WTC11 (cell line): ENCODE measurements around the gene GPR132. TPM values are rescaled to one million over a fixed set of nuclear protein-coding genes. Genes with fewer than 3 reads are reported as not detected.

Source experiments
- ATAC-seq: fragments of 200-7000 bp; cut with Tn5 transposase; 2 replicates; pipeline ENCODE4 v1.10.0; 2021; ENCODE audit warnings: mild to moderate bottlenecking, moderate library complexity
- CTCF ChIA-PET: fragments of 300-600 bp; sonication (Branson Sonifier 250); formaldehyde crosslinking; loops from one replicate; lab custom pipeline; 2021; ENCODE audit warnings: antibody characterized with exemption; lab: Charles Lee
- POLR2A ChIA-PET: fragments of 350-600 bp; sonication (Branson Sonifier 250); formaldehyde crosslinking; loops from one replicate; lab custom pipeline; 2021; ENCODE audit warnings: antibody characterized with exemption; lab: Charles Lee
- DNase-seq: peaks from one replicate; pipeline ENCODE4 v3.0.0; 2021; ENCODE audit warnings: low spot score
- H3K27ac Mint-ChIP-seq: 2 replicates; pipeline ENCODE4 v1.8.0; 2021; ENCODE audit warnings: mixed read lengths
- H3K27me3 Mint-ChIP-seq: 2 replicates; pipeline ENCODE4 v1.8.0; 2021; ENCODE audit warnings: low read depth, mild to moderate bottlenecking, moderate library complexity, mixed read lengths
- H3K36me3 Mint-ChIP-seq: 2 replicates; pipeline ENCODE4 v1.8.0; 2021; ENCODE audit warnings: mixed read lengths
- H3K4me1 Mint-ChIP-seq: 2 replicates; pipeline ENCODE4 v1.8.0; 2022; ENCODE audit warnings: mixed read lengths
- H3K4me3 Mint-ChIP-seq: 2 replicates; pipeline ENCODE4 v1.8.0; 2021; ENCODE audit warnings: mild to moderate bottlenecking, moderate library complexity, mixed read lengths
- H3K9me3 Mint-ChIP-seq: 2 replicates; pipeline ENCODE4 v1.8.0; 2021; ENCODE audit warnings: mixed read lengths
- FOXP1 ChIP-seq: sonication (generic); formaldehyde crosslinking; IDR thresholded peaks from 2 replicates; pipeline ENCODE4 v1.8.0; 2022; ENCODE audit warnings: missing genetic modification reagents, mild to moderate bottlenecking, moderate library complexity, borderline replicate concordance
- MYBL2 ChIP-seq: sonication (generic); formaldehyde crosslinking; IDR thresholded peaks from 2 replicates; pipeline ENCODE4 v1.8.1; 2023; ENCODE audit warnings: mild to moderate bottlenecking, moderate library complexity, missing genetic modification reagents
- NFYB ChIP-seq: sonication (generic); formaldehyde crosslinking; conservative IDR thresholded peaks from 2 replicates; pipeline ENCODE4 v1.8.0; 2022; ENCODE audit warnings: low read depth, missing genetic modification reagents
- ZNF121 ChIP-seq: sonication (generic); formaldehyde crosslinking; IDR thresholded peaks from 2 replicates; pipeline ENCODE4 v1.8.0; 2023; ENCODE audit warnings: missing genetic modification reagents
- total RNA-seq: library from RNA; stranded (reverse); gene quantifications from 3 replicates; pipeline ENCODE4 v1.2.3, GENCODE V29; 2021
- TF ChIP-seq, protein P1 (sequence below): sonication (generic); formaldehyde crosslinking; IDR thresholded peaks from 2 replicates; pipeline ENCODE4 v1.8.1; 2023; ENCODE audit warnings: mild to moderate bottlenecking, missing genetic modification reagents, moderate library complexity
- TF ChIP-seq, protein P2 (sequence below): sonication (generic); formaldehyde crosslinking; IDR thresholded peaks from 2 replicates; pipeline ENCODE4 v1.8.1; 2022; ENCODE audit warnings: low read depth, missing genetic modification reagents, borderline replicate concordance
- TF ChIP-seq, protein P3 (sequence below): sonication (generic); formaldehyde crosslinking; IDR thresholded peaks from 2 replicates; pipeline ENCODE4 v1.8.0; 2022; ENCODE audit warnings: mild to moderate bottlenecking, missing genetic modification reagents
- TF ChIP-seq, protein P4 (sequence below): sonication (generic); formaldehyde crosslinking; IDR thresholded peaks from 2 replicates; pipeline ENCODE4 v1.8.1; 2023; ENCODE audit warnings: mild to moderate bottlenecking, missing genetic modification reagents
- TF ChIP-seq, protein P5 (sequence below): sonication (generic); formaldehyde crosslinking; IDR thresholded peaks from 2 replicates; pipeline ENCODE4 v1.8.0; 2022; ENCODE audit warnings: mild to moderate bottlenecking, missing genetic modification reagents
- TF ChIP-seq, protein P6 (sequence below): sonication (generic); formaldehyde crosslinking; IDR thresholded peaks from 2 replicates; pipeline ENCODE4 v1.8.1; 2023; ENCODE audit warnings: mild to moderate bottlenecking, missing genetic modification reagents

The GPR132 gene
- total RNA-seq, 1 experiment from 2014 or later: 0.13 TPM

DNA sequence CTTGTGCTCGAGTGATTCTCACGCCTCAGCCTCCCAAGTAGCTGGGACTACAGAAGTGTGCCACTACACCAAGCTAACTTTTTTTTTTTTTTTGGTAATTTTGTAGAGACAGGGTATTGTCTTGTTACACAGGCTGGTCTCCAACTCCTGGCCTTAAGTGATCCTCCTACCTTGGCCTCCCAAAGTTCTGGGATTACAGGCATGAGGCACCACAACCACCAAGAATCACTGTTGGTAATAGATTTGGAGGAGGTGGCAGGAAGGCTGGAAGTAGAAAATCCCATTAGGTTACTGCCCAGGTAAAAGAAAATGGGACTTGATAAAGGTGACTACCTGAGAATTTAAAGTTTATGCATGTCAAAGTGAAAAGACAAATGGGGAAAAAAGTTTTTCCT lies 43.0 kb downstream of the GPR132 start:
- DNase-seq (no peak), ATAC-seq (no peak)
- no peaks in the 10 kb centered on the region for H3K9me3 Mint-ChIP-seq
- peaks cover 51% of the 10 kb centered on the region for H3K4me1 Mint-ChIP-seq
- H3K36me3 Mint-ChIP-seq: peaks cover 12% of the 10 kb centered on the region
- H3K27me3 Mint-ChIP-seq: no peaks in the 10 kb centered on the region; the same call in 1 of the 2 replicates
- no peak overlapping the region for H3K27ac Mint-ChIP-seq
- ChIA-PET CTCF (interaction anchor here (1.7 to 3.1 kb wide), 2 partner anchors 9 to 24 kb away, joined by 4 to 21 read pairs; no protein-coding TSS in a partner anchor), POLR2A (interaction anchor here (0.6 kb wide), 1 partner anchor 97 kb away, joined by 3 read pairs; no protein-coding TSS in a partner anchor)
- H3K4me3 Mint-ChIP-seq: peak overlapping the region; percentile 87
- TF ChIP-seq, protein P1, sequence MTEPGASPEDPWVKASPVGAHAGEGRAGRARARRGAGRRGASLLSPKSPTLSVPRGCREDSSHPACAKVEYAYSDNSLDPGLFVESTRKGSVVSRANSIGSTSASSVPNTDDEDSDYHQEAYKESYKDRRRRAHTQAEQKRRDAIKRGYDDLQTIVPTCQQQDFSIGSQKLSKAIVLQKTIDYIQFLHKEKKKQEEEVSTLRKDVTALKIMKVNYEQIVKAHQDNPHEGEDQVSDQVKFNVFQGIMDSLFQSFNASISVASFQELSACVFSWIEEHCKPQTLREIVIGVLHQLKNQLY (CRISPR knock-in tag): no peak
- no peak for TF ChIP-seq MYBL2 (CRISPR knock-in tag)
- TF ChIP-seq, protein P2, sequence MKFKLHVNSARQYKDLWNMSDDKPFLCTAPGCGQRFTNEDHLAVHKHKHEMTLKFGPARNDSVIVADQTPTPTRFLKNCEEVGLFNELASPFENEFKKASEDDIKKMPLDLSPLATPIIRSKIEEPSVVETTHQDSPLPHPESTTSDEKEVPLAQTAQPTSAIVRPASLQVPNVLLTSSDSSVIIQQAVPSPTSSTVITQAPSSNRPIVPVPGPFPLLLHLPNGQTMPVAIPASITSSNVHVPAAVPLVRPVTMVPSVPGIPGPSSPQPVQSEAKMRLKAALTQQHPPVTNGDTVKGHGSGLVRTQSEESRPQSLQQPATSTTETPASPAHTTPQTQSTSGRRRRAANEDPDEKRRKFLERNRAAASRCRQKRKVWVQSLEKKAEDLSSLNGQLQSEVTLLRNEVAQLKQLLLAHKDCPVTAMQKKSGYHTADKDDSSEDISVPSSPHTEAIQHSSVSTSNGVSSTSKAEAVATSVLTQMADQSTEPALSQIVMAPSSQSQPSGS (CRISPR knock-in tag): no peak
- TF ChIP-seq, protein P3, sequence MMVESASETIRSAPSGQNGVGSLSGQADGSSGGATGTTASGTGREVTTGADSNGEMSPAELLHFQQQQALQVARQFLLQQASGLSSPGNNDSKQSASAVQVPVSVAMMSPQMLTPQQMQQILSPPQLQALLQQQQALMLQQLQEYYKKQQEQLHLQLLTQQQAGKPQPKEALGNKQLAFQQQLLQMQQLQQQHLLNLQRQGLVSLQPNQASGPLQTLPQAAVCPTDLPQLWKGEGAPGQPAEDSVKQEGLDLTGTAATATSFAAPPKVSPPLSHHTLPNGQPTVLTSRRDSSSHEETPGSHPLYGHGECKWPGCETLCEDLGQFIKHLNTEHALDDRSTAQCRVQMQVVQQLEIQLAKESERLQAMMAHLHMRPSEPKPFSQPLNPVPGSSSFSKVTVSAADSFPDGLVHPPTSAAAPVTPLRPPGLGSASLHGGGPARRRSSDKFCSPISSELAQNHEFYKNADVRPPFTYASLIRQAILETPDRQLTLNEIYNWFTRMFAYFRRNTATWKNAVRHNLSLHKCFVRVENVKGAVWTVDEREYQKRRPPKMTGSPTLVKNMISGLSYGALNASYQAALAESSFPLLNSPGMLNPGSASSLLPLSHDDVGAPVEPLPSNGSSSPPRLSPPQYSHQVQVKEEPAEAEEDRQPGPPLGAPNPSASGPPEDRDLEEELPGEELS (CRISPR knock-in tag): no peak
- TF ChIP-seq, protein P4, sequence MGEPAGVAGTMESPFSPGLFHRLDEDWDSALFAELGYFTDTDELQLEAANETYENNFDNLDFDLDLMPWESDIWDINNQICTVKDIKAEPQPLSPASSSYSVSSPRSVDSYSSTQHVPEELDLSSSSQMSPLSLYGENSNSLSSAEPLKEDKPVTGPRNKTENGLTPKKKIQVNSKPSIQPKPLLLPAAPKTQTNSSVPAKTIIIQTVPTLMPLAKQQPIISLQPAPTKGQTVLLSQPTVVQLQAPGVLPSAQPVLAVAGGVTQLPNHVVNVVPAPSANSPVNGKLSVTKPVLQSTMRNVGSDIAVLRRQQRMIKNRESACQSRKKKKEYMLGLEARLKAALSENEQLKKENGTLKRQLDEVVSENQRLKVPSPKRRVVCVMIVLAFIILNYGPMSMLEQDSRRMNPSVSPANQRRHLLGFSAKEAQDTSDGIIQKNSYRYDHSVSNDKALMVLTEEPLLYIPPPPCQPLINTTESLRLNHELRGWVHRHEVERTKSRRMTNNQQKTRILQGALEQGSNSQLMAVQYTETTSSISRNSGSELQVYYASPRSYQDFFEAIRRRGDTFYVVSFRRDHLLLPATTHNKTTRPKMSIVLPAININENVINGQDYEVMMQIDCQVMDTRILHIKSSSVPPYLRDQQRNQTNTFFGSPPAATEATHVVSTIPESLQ (CRISPR knock-in tag): no peak
- TF ChIP-seq, protein P5, sequence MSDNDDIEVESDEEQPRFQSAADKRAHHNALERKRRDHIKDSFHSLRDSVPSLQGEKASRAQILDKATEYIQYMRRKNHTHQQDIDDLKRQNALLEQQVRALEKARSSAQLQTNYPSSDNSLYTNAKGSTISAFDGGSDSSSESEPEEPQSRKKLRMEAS (CRISPR knock-in tag): no peak

DNA sequence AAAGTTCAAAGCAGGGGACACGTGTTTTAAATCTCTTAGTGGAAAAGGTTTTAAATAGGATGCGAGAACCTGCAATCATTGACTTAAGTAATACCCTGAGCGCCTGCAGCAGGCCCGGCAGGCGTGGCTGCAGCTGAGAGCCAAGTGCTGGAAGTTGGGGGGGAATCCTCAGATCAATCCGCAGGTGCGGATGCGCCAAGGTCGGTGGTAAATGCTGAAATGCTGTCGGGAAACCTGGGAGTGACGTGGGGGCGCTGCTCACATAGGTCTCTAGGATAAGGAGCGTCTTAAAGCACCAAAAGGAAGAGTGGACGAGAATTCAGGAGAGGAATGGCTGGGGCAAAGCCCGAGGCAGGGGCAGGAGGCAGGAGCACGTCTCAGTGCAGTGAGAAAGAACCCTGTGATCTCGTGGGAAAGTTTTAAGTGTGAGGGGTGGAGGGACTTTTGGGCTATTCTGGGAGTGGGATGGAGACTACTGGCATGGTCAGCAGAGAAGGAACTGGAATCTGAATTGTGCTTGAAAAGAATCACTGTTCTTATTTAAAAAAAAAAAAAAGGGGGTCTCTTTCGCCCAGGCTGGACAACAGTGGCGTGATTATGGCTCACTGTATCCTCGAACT lies 43.5 kb downstream of the GPR132 start:
- ATAC-seq (peak; percentile 7), DNase-seq (peak; percentile 60)
- Mint-ChIP-seq H3K4me1 (peaks cover 56% of the 10 kb centered on the region), H3K36me3 (peaks cover 14% of the 10 kb centered on the region), H3K9me3 (no peaks in the 10 kb centered on the region), H3K4me3 (peak overlapping the region; percentile 87), H3K27me3 (no peaks in the 10 kb centered on the region; the same call in 1 of the 2 replicates), H3K27ac (peak overlapping the region; percentile 63)
- CTCF ChIA-PET: interaction anchor here (0.9 to 3.1 kb wide), 7 partner anchors 10 to 87 kb away, joined by 3 to 21 read pairs (median 3); no protein-coding TSS in a partner anchor
- POLR2A ChIA-PET: interaction anchor here (0.6 kb wide), 1 partner anchor 98 kb away, joined by 3 read pairs; no protein-coding TSS in a partner anchor
- TF ChIP-seq ZNF121 (CRISPR knock-in tag) (no peak), NFYB (CRISPR knock-in tag) (no peak), FOXP1 (CRISPR knock-in tag) (0 out of 2 replicates have a peak, but pooled peaks have one; percentile 35)
- TF ChIP-seq, protein P6, sequence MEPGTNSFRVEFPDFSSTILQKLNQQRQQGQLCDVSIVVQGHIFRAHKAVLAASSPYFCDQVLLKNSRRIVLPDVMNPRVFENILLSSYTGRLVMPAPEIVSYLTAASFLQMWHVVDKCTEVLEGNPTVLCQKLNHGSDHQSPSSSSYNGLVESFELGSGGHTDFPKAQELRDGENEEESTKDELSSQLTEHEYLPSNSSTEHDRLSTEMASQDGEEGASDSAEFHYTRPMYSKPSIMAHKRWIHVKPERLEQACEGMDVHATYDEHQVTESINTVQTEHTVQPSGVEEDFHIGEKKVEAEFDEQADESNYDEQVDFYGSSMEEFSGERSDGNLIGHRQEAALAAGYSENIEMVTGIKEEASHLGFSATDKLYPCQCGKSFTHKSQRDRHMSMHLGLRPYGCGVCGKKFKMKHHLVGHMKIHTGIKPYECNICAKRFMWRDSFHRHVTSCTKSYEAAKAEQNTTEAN (CRISPR knock-in tag): 0 out of 2 replicates have a peak, but pooled peaks have one; percentile 34
